Mesendoderm (in vitro differentiated cells): ENCODE data around the gene GABRA5.

Experiments
- DNase-seq: peaks from one replicate; pipeline ENCODE4 v3.0.0; 2013
- H2AK5ac ChIP-seq: 2 replicates; pipeline ENCODE4 v1.6.1; 2013; ENCODE audit warnings: low read length, inconsistent platforms
- H2BK120ac ChIP-seq: 2 replicates; pipeline ENCODE4 v1.6.1; 2013; ENCODE audit warnings: low read depth, mild to moderate bottlenecking, low read length, moderate library complexity, mixed read lengths
- H2BK15ac ChIP-seq: replicated peaks from 2 replicates; pipeline ENCODE4 v1.6.1; 2013; ENCODE audit warnings: low read depth, mild to moderate bottlenecking, moderate library complexity
- H2BK5ac ChIP-seq: 2 replicates; pipeline ENCODE4 v1.6.1; 2013; ENCODE audit warnings: low read length, inconsistent platforms
- H3K18ac ChIP-seq: 2 replicates; pipeline ENCODE4 v1.6.1; 2013; ENCODE audit warnings: mild to moderate bottlenecking, low read length, mixed read lengths
- H3K23ac ChIP-seq: one replicate; pipeline ENCODE4 v1.6.1; 2013; ENCODE audit warnings: low read length
- H3K27ac ChIP-seq: 2 replicates; pipeline ENCODE4 v1.5.1; 2013; ENCODE audit warnings: low read depth, mild to moderate bottlenecking, inconsistent platforms, low read length, moderate library complexity
- H3K27me3 ChIP-seq: 2 replicates; pipeline ENCODE4 v1.6.1; 2013; ENCODE audit warnings: low read length, control low read depth, mild to moderate bottlenecking, inconsistent platforms; ENCODE audit not compliant: insufficient read depth, poor library complexity
- H3K36me3 ChIP-seq: 2 replicates; pipeline ENCODE4 v1.6.1; 2013; ENCODE audit warnings: low read length, inconsistent platforms; ENCODE audit not compliant: control insufficient read depth, insufficient read depth
- H3K4ac ChIP-seq: one replicate; pipeline ENCODE4 v1.6.1; 2013; ENCODE audit warnings: low read depth, mild to moderate bottlenecking, low read length, moderate library complexity
- H3K4me1 ChIP-seq: 2 replicates; pipeline ENCODE4 v1.6.1; 2013; ENCODE audit warnings: low read depth, low read length, inconsistent platforms; ENCODE audit not compliant: control insufficient read depth
- H3K4me2 ChIP-seq: 2 replicates; pipeline ENCODE4 v1.6.1; 2013; ENCODE audit warnings: low read length
- H3K4me3 ChIP-seq: 2 replicates; pipeline ENCODE4 v1.5.1; 2013; ENCODE audit warnings: mild to moderate bottlenecking, low read length
- H3K56ac ChIP-seq: one replicate; pipeline ENCODE4 v1.6.1; 2013; ENCODE audit warnings: low read length
- H3K79me1 ChIP-seq: 2 replicates; pipeline ENCODE4 v1.6.1; 2013; ENCODE audit warnings: low read length, inconsistent platforms
- H3K79me2 ChIP-seq: 2 replicates; pipeline ENCODE4 v1.6.1; 2013; ENCODE audit warnings: mild to moderate bottlenecking, low read length; ENCODE audit not compliant: control insufficient read depth, insufficient read depth
- H3K9ac ChIP-seq: 2 replicates; pipeline ENCODE4 v1.6.1; 2013; ENCODE audit warnings: low read length, inconsistent platforms
- H4K5ac ChIP-seq: one replicate; pipeline ENCODE4 v1.6.1; 2013; ENCODE audit warnings: low read length
- H4K8ac ChIP-seq: one replicate; pipeline ENCODE4 v1.6.1; 2013; ENCODE audit warnings: low read depth, mild to moderate bottlenecking, control low read depth, low read length, moderate library complexity
- WGBS: extraction: QIAGEN DNeasy Blood & Tissue Kit; methylation state at CpG from one replicate; pipeline ENCODE4 v1.1.7; 2013; ENCODE audit warnings: low lambda C conversion rate, missing lambda C conversion rate; ENCODE audit not compliant: insufficient coverage; ENCODE audit errors: extremely low coverage; 5-methylcytosine and 5-hydroxymethylcytosine counted together

The GABRA5 gene

GRCh38 chr15:26841941-26842340 is 24.9 kb upstream of the GABRA5 start:
- WGBS, result no CpG with 5 or more reads among the region's 12 CpGs
- DNase-seq, result peak; percentile 19

GRCh38 chr15:26842391-26842790 is 24.5 kb upstream of the GABRA5 start:
- Histone ChIP-seq H3K79me2 (no peaks in the 10 kb centered on the region), H3K4me1 (no peaks in the 10 kb centered on the region), H3K23ac (no peak overlapping the region), H4K5ac (no peak overlapping the region), H3K4ac (peak overlapping the region; percentile 65), H2BK15ac (no peak overlapping the region), H2AK5ac (no peak overlapping the region), H3K36me3 (no peaks in the 10 kb centered on the region), H4K8ac (no peak overlapping the region), H3K9ac (no peak overlapping the region), H2BK120ac (peak overlapping the region; percentile 73), H3K4me2 (no peak overlapping the region), H2BK5ac (no peak overlapping the region), H3K27me3 (no peaks in the 10 kb centered on the region), H3K4me3 (no peak overlapping the region), H3K79me1 (no peaks in the 10 kb centered on the region), H3K56ac (peak overlapping the region; percentile 64), H3K27ac (no peak overlapping the region), H3K18ac (peak overlapping the region; percentile 83)
- WGBS, result no CpG with 5 or more reads among the region's 11 CpGs
- peak; percentile 29 for DNase-seq

More at GRCh38 chr15:26841941-26842340, 24.9 kb upstream of the GABRA5 start:
- Histone ChIP-seq H3K4me3 (no peak overlapping the region), H3K27me3 (no peaks in the 10 kb centered on the region), H2BK5ac (no peak overlapping the region), H3K36me3 (no peaks in the 10 kb centered on the region), H3K56ac (peak overlapping the region; percentile 64), H2BK120ac (no peak overlapping the region), H3K79me1 (no peaks in the 10 kb centered on the region), H3K4ac (no peak overlapping the region), H4K5ac (no peak overlapping the region), H3K79me2 (no peaks in the 10 kb centered on the region), H3K23ac (no peak overlapping the region), H4K8ac (no peak overlapping the region), H3K27ac (no peak overlapping the region), H2BK15ac (no peak overlapping the region), H3K4me1 (no peaks in the 10 kb centered on the region), H3K9ac (no peak overlapping the region), H3K18ac (no peak overlapping the region), H3K4me2 (peak overlapping the region; percentile 19), H2AK5ac (no peak overlapping the region)

DNA sequence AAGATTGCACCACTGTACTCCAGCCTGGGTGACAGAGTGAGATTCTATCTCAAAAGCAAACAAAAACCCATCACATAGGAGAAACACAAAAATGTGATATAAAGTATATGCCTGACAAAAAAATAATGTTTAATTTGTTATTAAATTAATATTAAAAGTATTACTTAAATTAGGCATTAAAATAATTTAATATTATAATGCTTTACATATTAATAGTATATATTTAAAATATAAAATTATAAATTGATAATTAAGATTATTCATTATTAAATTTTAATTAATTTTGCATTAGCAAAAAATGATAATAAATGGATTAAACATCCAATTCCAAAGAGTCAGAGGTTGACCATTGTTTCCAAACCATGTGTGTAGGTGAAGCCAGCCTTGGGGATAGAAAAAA is 22.0 kb upstream of the GABRA5 start:
- Histone ChIP-seq H3K4me2 (no peak overlapping the region), H3K79me1 (no peaks in the 10 kb centered on the region), H3K79me2 (no peaks in the 10 kb centered on the region), H3K9ac (no peak overlapping the region), H3K18ac (no peak overlapping the region), H3K4me1 (no peaks in the 10 kb centered on the region), H2BK120ac (no peak overlapping the region), H2AK5ac (no peak overlapping the region), H2BK5ac (no peak overlapping the region), H3K4me3 (no peak overlapping the region), H4K5ac (no peak overlapping the region), H3K36me3 (no peaks in the 10 kb centered on the region), H3K56ac (no peak overlapping the region), H3K27ac (no peak overlapping the region), H3K23ac (no peak overlapping the region), H4K8ac (no peak overlapping the region), H3K4ac (no peak overlapping the region), H2BK15ac (no peak overlapping the region), H3K27me3 (no peaks in the 10 kb centered on the region)
- DNase-seq, result no peak

- Histone ChIP-seq H3K18ac (no peak overlapping the region), H3K27ac (no peak overlapping the region), H3K27me3 (no peaks in the 10 kb centered on the region), H4K8ac (no peak overlapping the region), H3K4me2 (no peak overlapping the region), H2BK15ac (no peak overlapping the region), H3K4me1 (no peaks in the 10 kb centered on the region), H2BK120ac (no peak overlapping the region), H3K56ac (no peak overlapping the region), H3K79me2 (no peaks in the 10 kb centered on the region), H3K4me3 (no peak overlapping the region), H4K5ac (no peak overlapping the region), H3K79me1 (no peaks in the 10 kb centered on the region), H3K4ac (no peak overlapping the region), H2AK5ac (no peak overlapping the region), H2BK5ac (no peak overlapping the region), H3K23ac (no peak overlapping the region), H3K36me3 (no peaks in the 10 kb centered on the region), H3K9ac (no peak overlapping the region)
- WGBS, result no CpG with 5 or more reads among the region's 1 CpG
- no peak for DNase-seq
Measured at GRCh38 chr15:26848498-26848897, 18.4 kb upstream of the GABRA5 start.

DNA sequence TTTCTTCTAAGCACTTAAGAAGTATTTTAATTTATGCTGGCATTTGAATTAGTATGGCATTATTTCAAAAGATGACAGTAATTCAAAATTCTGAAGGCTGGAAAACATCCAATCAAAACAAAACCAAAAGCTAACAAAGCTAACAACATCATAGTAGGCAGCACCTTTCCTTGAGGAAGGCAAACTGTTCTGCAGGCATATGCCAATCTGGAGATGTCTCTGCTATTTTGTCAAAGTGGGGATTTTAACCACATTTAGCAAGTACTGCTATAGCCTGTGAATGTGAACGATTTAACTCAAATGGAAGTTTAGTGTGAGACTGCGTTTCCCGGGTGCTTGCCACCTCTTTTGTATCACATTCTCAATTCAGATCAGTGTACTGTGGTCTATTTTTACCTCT is 16.7 kb upstream of the GABRA5 start:
- Histone ChIP-seq H3K4me1 (no peaks in the 10 kb centered on the region), H2BK120ac (no peak overlapping the region), H3K9ac (no peak overlapping the region), H3K36me3 (no peaks in the 10 kb centered on the region), H3K56ac (no peak overlapping the region), H3K4me3 (no peak overlapping the region), H3K79me2 (no peaks in the 10 kb centered on the region), H3K23ac (no peak overlapping the region), H4K5ac (no peak overlapping the region), H3K4me2 (no peak overlapping the region), H3K27me3 (no peaks in the 10 kb centered on the region), H4K8ac (no peak overlapping the region), H2AK5ac (no peak overlapping the region), H3K79me1 (no peaks in the 10 kb centered on the region), H3K27ac (no peak overlapping the region), H3K4ac (no peak overlapping the region), H2BK15ac (no peak overlapping the region), H3K18ac (no peak overlapping the region), H2BK5ac (no peak overlapping the region)
- no CpG with 5 or more reads among the region's 3 CpGs for WGBS
- DNase-seq, result no peak

DNA sequence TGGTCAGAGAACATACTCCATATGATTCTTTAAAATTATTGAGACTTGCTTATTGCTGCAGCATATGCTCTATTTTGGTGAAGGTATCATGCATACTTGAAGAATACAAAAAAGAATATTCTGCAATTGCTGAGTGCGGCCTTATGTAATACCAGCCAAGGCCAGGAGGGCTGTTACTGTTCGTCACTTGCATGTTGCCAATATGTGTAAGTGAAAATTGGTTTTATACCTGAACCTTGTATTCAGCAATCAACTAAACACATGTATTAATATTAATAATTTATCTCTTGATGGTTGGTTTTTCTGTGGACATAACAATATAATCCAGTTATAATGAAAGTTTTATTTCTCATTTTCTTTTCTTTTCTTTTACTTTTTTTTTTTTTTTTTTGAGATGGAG is 13.9 kb upstream of the GABRA5 start:
- Histone ChIP-seq H2BK5ac (no peak overlapping the region), H3K18ac (no peak overlapping the region), H3K36me3 (no peaks in the 10 kb centered on the region), H3K79me2 (no peaks in the 10 kb centered on the region), H3K4me3 (no peak overlapping the region), H3K27me3 (no peaks in the 10 kb centered on the region), H4K5ac (no peak overlapping the region), H3K23ac (no peak overlapping the region), H2AK5ac (no peak overlapping the region), H3K9ac (no peak overlapping the region), H3K56ac (no peak overlapping the region), H2BK120ac (no peak overlapping the region), H3K4me1 (no peaks in the 10 kb centered on the region), H3K27ac (no peak overlapping the region), H3K4ac (no peak overlapping the region), H3K4me2 (no peak overlapping the region), H4K8ac (no peak overlapping the region), H3K79me1 (no peaks in the 10 kb centered on the region), H2BK15ac (no peak overlapping the region)
- DNase-seq, result no peak
- no CpG with 5 or more reads among the region's 2 CpGs for WGBS
